ENCODE data around the gene SYT12. TPM values are rescaled to one million over a fixed set of nuclear protein-coding genes. Genes with fewer than 3 reads are reported as not detected.

Gene SYT12
- total RNA-seq, 4 donors from 2014 or later = 0.13 TPM; not detected in 3

- WGBS = 52% methylated on average over 7 of the region's 8 CpGs
- Histone ChIP-seq H3K4me3 (no peak overlapping the region), H3K4me1 (no peaks in the 10 kb centered on the region), H3K27ac (replicated peaks in 1 of 4) (no peak overlapping the region), H3K36me3 (no peaks in the 10 kb centered on the region), H3K27me3 (no peaks in the 10 kb centered on the region), H3K9me3 (no peaks in the 10 kb centered on the region)
- DNase-seq (ENCODE audit: extremely low spot score) = no peak
- intact Hi-C loops (cut with DNase I) = no loop called here
- TF ChIP-seq POLR2A (IDR thresholded peaks at IDR 0.05; ENCODE audit: low read depth) (no peak), POLR2AphosphoS5 (IDR thresholded peaks at IDR 0.05) (no peak), CTCF (IDR thresholded peaks at IDR 0.05) (no peak), EP300 (IDR thresholded peaks at IDR 0.05) (no peak)
Observed at GRCh38 chr11:66996609-66997273, 26.2 kb upstream of the SYT12 start.

- 89% methylated on average over 7 of the region's 7 CpGs for WGBS
- intact Hi-C loops (cut with DNase I) = no loop called here
- Histone ChIP-seq H3K9me3 (no peaks in the 10 kb centered on the region), H3K36me3 (no peaks in the 10 kb centered on the region), H3K27ac (replicated peaks in 1 of 4) (no peak overlapping the region), H3K4me1 (no peaks in the 10 kb centered on the region), H3K27me3 (no peaks in the 10 kb centered on the region), H3K4me3 (no peak overlapping the region)
- no peak for TF ChIP-seq POLR2AphosphoS5 (IDR thresholded peaks at IDR 0.05)
- no peak for TF ChIP-seq POLR2A (IDR thresholded peaks at IDR 0.05; ENCODE audit: low read depth)
- TF ChIP-seq CTCF (IDR thresholded peaks at IDR 0.05) = no peak
- TF ChIP-seq EP300 (IDR thresholded peaks at IDR 0.05) = no peak
- no peak for DNase-seq (ENCODE audit: extremely low spot score)
Observed at GRCh38 chr11:66999555-66999954, 23.4 kb upstream of the SYT12 start.

- Histone ChIP-seq H3K27ac (replicated peaks in 1 of 4) (no peak overlapping the region), H3K27me3 (no peaks in the 10 kb centered on the region), H3K4me3 (no peak overlapping the region), H3K4me1 (no peaks in the 10 kb centered on the region), H3K36me3 (no peaks in the 10 kb centered on the region), H3K9me3 (no peaks in the 10 kb centered on the region)
- TF ChIP-seq CTCF (IDR thresholded peaks at IDR 0.05) = no peak
- no peak for DNase-seq (ENCODE audit: extremely low spot score)
- intact Hi-C loops (cut with DNase I) = no loop called here
- whole genome bisulfite sequencing = 93% methylated on average over 5 of the region's 5 CpGs
Observed at GRCh38 chr11:67001332-67001731, 21.6 kb upstream of the SYT12 start.

- WGBS = 62% methylated on average over 8 of the region's 8 CpGs
- Histone ChIP-seq H3K9me3 (no peaks in the 10 kb centered on the region), H3K27ac (replicated peaks in 1 of 4) (no peak overlapping the region), H3K36me3 (no peaks in the 10 kb centered on the region), H3K4me3 (no peak overlapping the region), H3K4me1 (no peaks in the 10 kb centered on the region), H3K27me3 (no peaks in the 10 kb centered on the region)
- intact Hi-C loops (cut with DNase I) = no loop called here
- no peak for DNase-seq (ENCODE audit: extremely low spot score)
- TF ChIP-seq CTCF (IDR thresholded peaks at IDR 0.05) (no peak), POLR2AphosphoS5 (IDR thresholded peaks at IDR 0.05) (no peak), POLR2A (IDR thresholded peaks at IDR 0.05; ENCODE audit: low read depth) (no peak), EP300 (IDR thresholded peaks at IDR 0.05) (no peak)
Observed at GRCh38 chr11:67002297-67002913, 20.5 kb upstream of the SYT12 start.
